Activated CD8-positive, alpha-beta memory T cell treated with anti-CD3 and anti-CD28 coated beads, Interleukin-2, amount 10 ng/mL, durations not matched to agents 7 days and 5 days (primary cell): ENCODE results near the gene TANGO2. TPM values are rescaled to one million over a fixed set of nuclear protein-coding genes. Genes with fewer than 3 reads are reported as not detected.

ENCODE experiments used
- ATAC-seq: fragments of 150-1000 bp; cut with Tn5 transposase; one replicate; pipeline ENCODE4 v1.10.0; 2021; ENCODE audit warnings: moderate library complexity
- CTCF ChIA-PET: fragments of 350-600 bp; sonication (Branson Sonifier 250); formaldehyde crosslinking; loops from one replicate; lab custom pipeline; 2021; ENCODE audit warnings: antibody characterized with exemption; lab: Charles Lee
- DNase-seq: peaks from one replicate; pipeline ENCODE4 v3.0.0-alpha.2; 2020
- H3K27ac Mint-ChIP-seq: one replicate; pipeline ENCODE4 v1.8.0; 2021; ENCODE audit warnings: mild to moderate bottlenecking, mixed read lengths
- H3K27me3 Mint-ChIP-seq: one replicate; pipeline ENCODE4 v1.8.0; 2021; ENCODE audit warnings: mixed read lengths
- H3K36me3 Mint-ChIP-seq: one replicate; pipeline ENCODE4 v1.8.0; 2021; ENCODE audit warnings: mild to moderate bottlenecking, mixed read lengths
- H3K4me1 Mint-ChIP-seq: one replicate; pipeline ENCODE4 v1.8.0; 2021; ENCODE audit warnings: mixed read lengths
- H3K4me3 Mint-ChIP-seq: one replicate; pipeline ENCODE4 v1.8.0; 2021; ENCODE audit warnings: mild to moderate bottlenecking, moderate library complexity, mixed read lengths
- H3K9me3 Mint-ChIP-seq: one replicate; pipeline ENCODE4 v1.8.0; 2022; ENCODE audit warnings: low read depth, mixed read lengths
- total RNA-seq, 2 experiments: library from RNA; stranded (reverse); gene quantifications; one replicate each; pipeline ENCODE4 v1.2.3, GENCODE V29; 2021

TANGO2 gene, protein sequence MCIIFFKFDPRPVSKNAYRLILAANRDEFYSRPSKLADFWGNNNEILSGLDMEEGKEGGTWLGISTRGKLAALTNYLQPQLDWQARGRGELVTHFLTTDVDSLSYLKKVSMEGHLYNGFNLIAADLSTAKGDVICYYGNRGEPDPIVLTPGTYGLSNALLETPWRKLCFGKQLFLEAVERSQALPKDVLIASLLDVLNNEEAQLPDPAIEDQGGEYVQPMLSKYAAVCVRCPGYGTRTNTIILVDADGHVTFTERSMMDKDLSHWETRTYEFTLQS
- 10 to 100 TPM; 36.7 to 44.5 TPM for total RNA-seq

DNA sequence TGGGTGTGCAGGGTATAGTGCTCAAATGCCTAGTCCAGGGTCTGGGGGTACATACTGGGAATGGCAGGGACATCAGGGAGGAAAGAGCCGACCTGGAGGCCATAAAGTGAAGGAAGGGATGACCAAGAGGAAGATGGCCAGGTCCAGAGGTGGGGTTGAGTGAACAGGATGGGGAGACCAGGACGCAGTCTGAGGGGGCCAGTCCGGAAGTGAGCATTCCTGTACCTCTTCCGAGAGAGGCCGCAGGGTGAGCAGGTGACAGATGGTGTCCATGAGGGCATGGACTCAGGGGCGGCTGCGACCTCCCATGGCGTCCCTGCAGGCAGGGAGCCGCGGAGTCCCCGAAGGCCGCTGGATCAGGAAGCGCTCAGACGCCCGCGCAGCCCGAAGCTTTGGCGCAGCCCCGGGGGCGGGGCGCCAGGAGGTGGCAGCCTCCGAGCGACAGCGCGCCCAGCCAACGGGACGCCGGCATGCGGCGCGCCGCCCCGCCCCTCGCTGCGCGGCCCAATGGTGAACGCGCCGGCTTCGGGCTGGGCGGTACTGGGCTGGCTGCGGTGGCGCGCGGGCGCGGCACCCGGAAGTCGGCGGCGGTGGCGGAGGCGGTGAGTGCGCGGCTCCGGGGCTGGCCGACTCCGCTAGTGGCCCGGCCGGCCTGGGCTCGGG, at the start of gene TANGO2:
Gene TANGO2, plus strand, starts transcription at position 578 of the 663 bp plus-strand sequence. CDS start 15,689 bp downstream, outside the sequence.
- H3K4me1 Mint-ChIP-seq: peaks cover 27% of the 10 kb centered on the region

DNA sequence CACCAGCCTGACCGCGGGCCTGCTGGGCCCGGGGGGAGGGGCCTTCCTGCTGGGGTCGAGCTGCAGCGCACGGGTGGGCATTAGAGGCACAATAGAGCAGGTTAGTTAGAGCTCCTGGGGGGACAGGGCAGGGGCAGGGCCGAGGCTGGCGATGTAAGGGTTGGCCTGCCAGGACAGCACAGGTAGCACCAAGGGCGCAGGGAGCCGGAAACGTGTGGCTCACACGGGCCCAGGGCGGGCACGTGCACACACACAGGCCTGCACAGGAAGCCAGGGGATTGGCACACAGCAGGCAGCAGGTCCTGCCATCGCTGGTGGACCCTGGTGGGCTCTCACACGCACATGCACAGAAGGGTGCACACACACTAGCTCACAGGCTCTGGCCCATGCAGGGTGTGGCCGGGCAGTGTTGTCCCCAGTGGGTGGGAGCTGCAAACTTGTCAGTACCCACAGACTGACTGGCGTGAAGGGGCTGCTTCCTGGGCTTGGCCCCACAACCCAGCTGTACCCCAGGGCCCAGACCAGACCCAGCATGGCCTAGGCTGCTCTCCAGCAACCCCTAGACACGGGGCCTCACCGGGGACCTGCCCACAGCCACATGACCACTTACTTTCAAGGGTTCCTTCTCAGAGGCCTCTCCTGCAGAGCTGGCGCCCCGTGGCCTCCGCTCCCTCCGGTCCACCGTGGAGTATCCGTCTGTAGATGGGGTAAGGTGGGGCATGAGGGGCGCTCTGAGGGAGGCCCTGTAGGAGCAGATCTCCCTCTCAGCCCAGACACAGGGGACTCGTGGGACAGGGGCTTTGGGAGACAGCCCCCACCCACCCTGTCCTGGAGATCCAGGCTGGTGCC, 49.4 kb upstream of the TANGO2 start:
- ATAC-seq: no peak
- peaks cover 9% of the 10 kb centered on the region for H3K4me1 Mint-ChIP-seq
- CTCF ChIA-PET: interaction anchor here (0.6 to 10.7 kb wide), 17 partner anchors 12 to 241 kb away, joined by 3 to 97 read pairs (median 4); partner anchors contain the start of gene ZDHHC8
- H3K4me3 Mint-ChIP-seq: no peak overlapping the region
- H3K27me3 Mint-ChIP-seq: no peaks in the 10 kb centered on the region
- H3K36me3 Mint-ChIP-seq: peaks cover 1% of the 10 kb centered on the region
- no peak for DNase-seq
- no peaks in the 10 kb centered on the region for H3K9me3 Mint-ChIP-seq
- H3K27ac Mint-ChIP-seq: no peak overlapping the region

More for the DNA sequence above, at the start of gene TANGO2:
- Mint-ChIP-seq H3K9me3 (no peaks in the 10 kb centered on the region), H3K27ac (peak within 1 kb of the TSS; percentile 88), H3K27me3 (peaks cover 21% of the 10 kb centered on the region), H3K36me3 (peaks cover 3% of the 10 kb centered on the region), H3K4me3 (peak within 1 kb of the TSS; percentile 97)
- DNase-seq (peak; percentile 92), ATAC-seq (peak; percentile 91)
- CTCF ChIA-PET: interaction anchor here (0.6 to 1.4 kb wide), 4 partner anchors 26 to 108 kb away, joined by 3 read pairs; no protein-coding TSS in a partner anchor

DNA sequence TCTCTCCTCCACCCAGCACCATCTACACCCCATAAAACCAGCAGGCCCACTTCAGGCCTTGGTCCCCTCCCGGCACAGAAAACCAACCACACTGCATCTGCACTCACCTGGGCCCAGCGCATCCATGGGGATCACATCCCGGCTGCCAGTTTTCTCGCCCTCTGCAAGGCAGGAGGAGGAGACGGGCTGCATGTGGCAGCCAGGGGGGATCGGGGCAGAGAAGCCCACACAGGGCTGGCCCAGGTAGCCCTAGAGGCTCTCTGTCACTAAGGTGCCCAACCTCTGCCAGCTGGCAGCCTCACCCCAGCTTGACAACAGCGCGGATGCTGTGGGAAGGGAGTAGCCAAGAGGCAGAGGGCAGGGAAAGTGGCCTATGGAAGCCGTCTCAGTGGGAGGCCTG, 48.7 kb upstream of the TANGO2 start:
- no peaks in the 10 kb centered on the region for H3K27me3 Mint-ChIP-seq
- H3K9me3 Mint-ChIP-seq: no peaks in the 10 kb centered on the region
- no peak overlapping the region for H3K27ac Mint-ChIP-seq
- CTCF ChIA-PET: interaction anchor here (0.7 to 10.7 kb wide), 11 partner anchors 11 to 216 kb away, joined by 3 to 97 read pairs (median 5); no protein-coding TSS in a partner anchor
- ATAC-seq (no peak), DNase-seq (no peak)
- peaks cover 1% of the 10 kb centered on the region for H3K36me3 Mint-ChIP-seq
- no peak overlapping the region for H3K4me3 Mint-ChIP-seq
- H3K4me1 Mint-ChIP-seq: peaks cover 9% of the 10 kb centered on the region

DNA sequence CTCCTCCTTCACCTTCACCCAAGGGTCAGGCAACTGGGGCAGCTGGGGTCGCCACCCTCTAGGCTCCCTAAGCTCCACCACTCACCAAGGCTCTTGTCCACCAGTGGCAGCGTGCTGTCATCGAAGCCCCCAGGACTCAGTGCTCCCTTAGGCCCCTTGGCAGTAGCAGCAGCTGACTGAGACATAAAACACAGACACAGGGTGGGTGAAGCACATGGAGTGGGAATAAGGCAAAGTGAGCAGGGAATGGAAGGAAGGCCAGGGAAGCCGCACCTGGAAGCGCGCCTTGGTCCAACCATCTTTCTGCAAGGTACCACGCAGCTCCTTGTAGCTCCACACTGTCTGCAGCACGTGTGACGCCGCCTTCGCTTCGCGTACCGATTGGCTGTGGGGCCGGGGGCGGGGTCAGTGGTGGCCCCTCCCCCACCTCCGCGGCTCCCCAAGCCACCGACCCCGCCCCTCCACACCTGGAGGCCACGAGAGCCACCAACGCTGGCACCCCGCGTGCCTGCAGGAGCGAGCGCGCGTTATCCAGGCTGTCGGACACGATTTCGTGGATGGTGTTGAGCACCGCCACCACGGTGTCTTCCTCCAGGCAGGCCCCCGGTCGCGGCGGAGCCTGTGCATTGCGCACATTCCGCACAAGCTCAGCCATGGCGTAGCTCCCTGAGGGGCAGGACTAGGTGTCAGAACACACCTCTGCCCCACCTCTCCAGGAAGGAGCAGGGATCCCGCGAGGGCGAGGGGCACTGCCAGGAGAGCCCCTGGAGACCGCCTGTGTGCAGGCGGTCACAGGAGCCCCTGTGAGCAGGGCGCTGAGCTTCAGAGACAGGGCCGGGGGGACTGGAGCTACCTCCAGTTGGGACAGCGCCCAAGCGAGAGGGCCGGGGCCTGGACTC, 48.0 kb upstream of the TANGO2 start:
- Mint-ChIP-seq H3K36me3 (peaks cover 1% of the 10 kb centered on the region), H3K27me3 (no peaks in the 10 kb centered on the region), H3K9me3 (no peaks in the 10 kb centered on the region), H3K27ac (no peak overlapping the region), H3K4me3 (no peak overlapping the region), H3K4me1 (peaks cover 9% of the 10 kb centered on the region)
- no peak for DNase-seq
- ATAC-seq: no peak
- CTCF ChIA-PET: interaction anchor here (0.7 to 10.7 kb wide), 8 partner anchors 11 to 217 kb away, joined by 3 to 97 read pairs (median 4); no protein-coding TSS in a partner anchor

DNA sequence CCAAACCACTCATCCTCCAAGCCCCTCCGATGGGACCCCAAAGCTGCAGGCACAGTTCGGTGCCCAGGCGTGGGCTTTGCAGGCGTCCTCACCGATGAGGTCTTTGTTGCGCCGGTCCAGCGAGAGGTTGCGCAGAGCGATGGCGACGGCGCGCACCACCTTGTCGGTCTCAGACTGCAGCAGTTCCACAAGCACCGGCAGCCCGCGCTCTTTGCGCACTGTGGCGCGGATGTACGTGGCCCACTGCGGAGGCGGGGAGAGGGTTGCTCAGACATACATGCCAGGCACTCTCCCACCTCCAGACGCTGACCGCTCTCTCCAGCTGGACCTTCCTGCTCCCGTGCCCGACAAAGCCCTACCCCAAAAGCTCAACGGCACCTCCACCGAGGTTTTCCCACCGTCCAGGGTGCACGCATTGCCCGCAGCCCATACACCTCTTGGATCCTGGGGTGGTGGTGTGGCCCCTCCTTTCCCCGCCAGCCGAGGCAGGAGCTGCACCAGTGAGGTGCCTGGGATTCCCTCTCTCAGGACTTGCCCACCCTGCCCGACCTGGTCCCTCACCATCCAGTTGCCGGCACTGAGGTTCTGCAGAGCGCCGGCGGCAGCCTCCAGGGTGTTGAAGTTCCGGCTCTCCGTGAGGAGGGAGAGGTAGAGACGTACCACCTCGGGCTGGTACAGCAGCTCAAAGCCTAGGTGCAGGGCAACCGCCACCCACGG, 47.2 kb upstream of the TANGO2 start:
- no peaks in the 10 kb centered on the region for H3K9me3 Mint-ChIP-seq
- peaks cover 9% of the 10 kb centered on the region for H3K4me1 Mint-ChIP-seq
- H3K4me3 Mint-ChIP-seq: no peak overlapping the region
- H3K36me3 Mint-ChIP-seq: peaks cover under 1% of the 10 kb centered on the region
- H3K27ac Mint-ChIP-seq: no peak overlapping the region
- CTCF ChIA-PET: interaction anchor here (0.6 to 10.7 kb wide), 6 partner anchors 11 to 785 kb away, joined by 3 to 97 read pairs (median 5); no protein-coding TSS in a partner anchor
- DNase-seq (no peak), ATAC-seq (no peak)
- no peaks in the 10 kb centered on the region for H3K27me3 Mint-ChIP-seq

DNA sequence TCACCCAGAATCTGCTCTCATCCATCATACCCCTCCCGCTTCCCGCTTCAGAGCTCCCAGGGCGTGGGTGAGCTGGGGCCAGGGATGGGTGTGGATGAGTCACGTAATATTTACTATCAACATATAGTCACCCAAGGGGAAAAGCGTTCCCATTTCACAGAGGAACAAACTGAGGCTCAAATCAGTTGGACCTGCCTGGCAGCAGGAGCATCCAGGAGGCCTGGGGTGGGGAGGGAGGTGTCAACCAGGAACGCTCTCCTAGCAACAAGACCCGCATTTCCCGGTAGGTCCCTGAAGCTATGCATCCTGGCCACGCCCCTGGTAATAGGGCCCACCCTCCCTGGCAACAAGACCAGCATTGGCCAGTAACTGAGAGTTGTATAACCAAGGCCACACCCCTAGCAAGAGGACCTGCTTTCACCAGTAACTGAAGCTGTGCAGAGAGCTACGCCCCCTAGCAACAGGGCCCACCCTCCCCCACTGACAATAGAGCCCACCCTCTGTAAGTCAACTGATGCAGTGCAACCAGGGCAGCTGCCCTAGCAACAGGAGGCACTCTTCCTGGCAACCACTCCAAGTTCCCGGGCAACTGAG, 46.5 kb upstream of the TANGO2 start:
- Mint-ChIP-seq H3K27ac (no peak overlapping the region), H3K36me3 (no peaks in the 10 kb centered on the region), H3K27me3 (no peaks in the 10 kb centered on the region), H3K9me3 (no peaks in the 10 kb centered on the region), H3K4me3 (no peak overlapping the region), H3K4me1 (peaks cover 9% of the 10 kb centered on the region)
- ATAC-seq: peak; percentile 31
- DNase-seq: peak; percentile 50
- CTCF ChIA-PET: interaction anchor here (0.6 to 10.7 kb wide), 4 partner anchors 11 to 785 kb away, joined by 3 to 97 read pairs (median 3); no protein-coding TSS in a partner anchor

DNA sequence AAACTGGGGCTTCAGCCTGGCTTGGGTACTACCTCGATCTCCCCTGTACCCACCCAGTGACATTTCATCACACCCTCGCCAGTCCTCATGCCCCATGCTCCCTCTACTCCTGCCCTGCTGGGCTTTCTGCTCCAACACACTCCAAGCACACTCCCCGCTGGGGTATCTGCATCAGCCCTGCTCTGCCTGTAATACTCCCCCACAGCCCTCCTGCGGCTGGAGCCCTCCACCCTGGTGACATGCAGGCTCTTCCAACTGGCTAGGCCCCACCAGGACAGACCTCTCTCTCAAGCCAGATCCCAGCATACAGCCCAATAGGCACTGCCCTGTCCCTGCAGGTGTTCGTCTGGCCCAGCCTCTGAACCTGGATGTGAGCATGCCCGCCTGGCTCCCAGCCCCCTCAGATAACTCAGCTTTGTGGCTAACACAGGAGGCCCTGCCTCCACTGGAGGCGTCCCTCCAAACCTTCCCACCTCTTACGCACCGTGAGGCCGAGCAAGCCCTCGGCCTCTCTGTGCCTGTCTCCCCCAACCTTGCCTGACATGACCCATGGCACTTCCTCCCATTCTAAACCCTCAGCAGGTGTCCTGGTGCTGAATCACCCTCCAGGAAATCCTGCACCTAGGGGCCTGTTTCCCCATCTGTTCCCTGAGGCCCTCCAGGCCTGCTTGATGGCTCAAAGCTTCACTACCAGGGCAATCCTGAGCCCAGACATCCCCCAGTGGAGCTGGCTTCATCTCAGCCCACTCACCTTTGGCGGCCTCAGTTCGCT, 45.8 kb upstream of the TANGO2 start:
- CTCF ChIA-PET: interaction anchor here (1.1 to 10.7 kb wide), 4 partner anchors 11 to 154 kb away, joined by 3 to 97 read pairs (median 3); no protein-coding TSS in a partner anchor
- H3K4me3 Mint-ChIP-seq: no peak overlapping the region
- no peak for ATAC-seq
- no peak overlapping the region for H3K27ac Mint-ChIP-seq
- H3K4me1 Mint-ChIP-seq: peaks cover 9% of the 10 kb centered on the region
- no peak for DNase-seq
- no peaks in the 10 kb centered on the region for H3K36me3 Mint-ChIP-seq
- H3K9me3 Mint-ChIP-seq: no peaks in the 10 kb centered on the region
- H3K27me3 Mint-ChIP-seq: no peaks in the 10 kb centered on the region

DNA sequence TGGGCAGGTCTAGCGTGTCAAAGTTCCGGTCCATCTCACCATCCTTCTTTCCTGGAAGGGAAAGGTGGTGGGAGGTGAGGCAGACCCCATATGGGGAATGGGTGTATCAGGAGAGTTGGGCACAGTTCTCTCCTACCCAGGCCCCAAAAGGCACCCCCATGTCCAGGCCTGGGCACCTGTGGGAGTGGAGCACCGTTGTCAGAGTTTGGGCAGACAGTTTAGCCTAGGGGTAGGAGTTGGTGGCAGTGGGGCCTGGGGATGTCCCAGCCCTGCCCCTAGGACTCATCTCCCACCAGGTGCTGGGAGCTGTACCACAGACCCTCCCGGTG, 45.2 kb upstream of the TANGO2 start:
- Mint-ChIP-seq H3K9me3 (no peaks in the 10 kb centered on the region), H3K27me3 (no peaks in the 10 kb centered on the region), H3K4me1 (peaks cover 9% of the 10 kb centered on the region), H3K4me3 (no peak overlapping the region), H3K36me3 (no peaks in the 10 kb centered on the region), H3K27ac (no peak overlapping the region)
- DNase-seq: no peak
- CTCF ChIA-PET: interaction anchor here (1.1 to 1.4 kb wide), 2 partner anchors 17 to 153 kb away, joined by 3 read pairs; no protein-coding TSS in a partner anchor
- no peak for ATAC-seq

DNA sequence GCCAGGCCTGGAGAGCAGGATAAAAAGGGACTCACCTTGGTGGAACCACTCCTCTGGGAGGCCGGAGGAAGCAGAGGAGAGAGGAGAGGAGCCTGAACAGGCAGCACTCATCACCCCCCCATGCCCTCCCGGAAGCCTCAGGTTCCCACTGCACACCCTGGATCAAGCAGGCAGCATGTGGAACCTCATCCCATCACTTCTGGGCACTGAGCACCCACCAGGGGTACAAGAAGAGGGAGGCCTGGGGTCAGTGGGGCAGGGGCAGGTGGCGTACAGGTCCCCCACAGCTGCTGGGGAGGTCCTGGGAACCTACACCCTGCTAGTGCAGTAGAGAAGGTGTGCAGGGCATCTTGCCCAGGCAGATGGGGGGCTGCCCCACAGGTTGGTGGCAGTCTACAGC, 44.2 kb upstream of the TANGO2 start:
- Mint-ChIP-seq H3K27me3 (no peaks in the 10 kb centered on the region), H3K4me1 (peaks cover 7% of the 10 kb centered on the region), H3K9me3 (no peaks in the 10 kb centered on the region), H3K27ac (no peak overlapping the region), H3K4me3 (no peak overlapping the region), H3K36me3 (no peaks in the 10 kb centered on the region)
- no peak for ATAC-seq
- CTCF ChIA-PET: interaction anchor here (0.6 kb wide), 1 partner anchor 37 kb away, joined by 3 read pairs; no protein-coding TSS in a partner anchor
- DNase-seq: no peak

DNA sequence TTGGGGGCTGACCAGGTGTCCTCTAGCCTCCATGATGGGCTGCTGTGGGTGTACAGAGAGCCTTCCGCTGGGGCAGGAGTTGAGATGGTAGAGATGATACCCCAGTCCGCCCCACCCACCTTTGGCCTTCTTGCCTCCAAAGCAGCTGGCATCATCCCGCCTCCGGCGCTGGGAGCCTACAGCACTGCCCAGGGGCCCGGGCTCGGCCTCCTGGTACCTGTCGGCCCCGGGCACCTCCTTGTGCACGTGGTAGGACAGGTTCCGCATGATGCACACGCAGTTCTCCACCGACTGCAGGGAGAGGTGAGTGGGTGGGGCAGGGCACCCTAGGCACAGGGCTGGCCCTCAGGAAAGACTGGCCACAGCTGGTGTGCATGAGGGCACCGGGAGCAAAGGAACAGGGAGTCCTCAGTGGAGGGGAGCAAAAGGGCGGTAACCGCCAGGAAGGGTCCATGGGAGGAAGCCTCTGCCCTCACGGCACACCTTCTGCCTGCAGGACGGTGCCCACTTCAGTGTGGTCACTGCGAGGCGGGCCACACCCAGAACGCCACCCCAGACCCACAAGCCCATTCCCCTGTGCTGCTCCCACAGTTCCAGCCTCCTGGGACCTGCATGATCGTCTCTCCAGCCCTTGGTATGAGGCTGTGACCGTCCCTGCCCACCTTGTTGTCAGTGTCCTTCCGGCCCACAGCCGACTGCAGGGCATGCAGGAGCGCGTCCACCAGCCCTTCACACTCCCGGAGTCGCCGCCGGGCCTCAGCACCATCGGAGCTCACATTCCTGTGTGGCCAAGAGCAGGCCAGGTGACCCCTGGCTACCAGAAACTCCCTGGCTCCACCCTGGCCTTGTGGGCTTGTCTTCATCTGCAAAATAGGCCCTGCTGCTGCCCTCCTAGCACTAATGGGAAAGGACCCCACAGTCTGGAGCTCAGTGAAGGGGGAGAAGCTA, 43.3 kb upstream of the TANGO2 start:
- H3K4me1 Mint-ChIP-seq: peaks cover 7% of the 10 kb centered on the region
- DNase-seq: no peak
- no peak overlapping the region for H3K4me3 Mint-ChIP-seq
- H3K36me3 Mint-ChIP-seq: no peaks in the 10 kb centered on the region
- no peaks in the 10 kb centered on the region for H3K9me3 Mint-ChIP-seq
- ATAC-seq: no peak
- H3K27me3 Mint-ChIP-seq: no peaks in the 10 kb centered on the region
- no peak overlapping the region for H3K27ac Mint-ChIP-seq
- CTCF ChIA-PET: interaction anchor here (0.6 to 1.3 kb wide), 2 partner anchors 36 to 82 kb away, joined by 3 read pairs; no protein-coding TSS in a partner anchor
